ENCODE data around the gene FBXO31. TPM values are rescaled to one million over a fixed set of nuclear protein-coding genes. Genes with fewer than 3 reads are reported as not detected.

Gene FBXO31
- total RNA-seq, 2 donors from 2014 or later: 18.6 to 22.1 TPM

DNA sequence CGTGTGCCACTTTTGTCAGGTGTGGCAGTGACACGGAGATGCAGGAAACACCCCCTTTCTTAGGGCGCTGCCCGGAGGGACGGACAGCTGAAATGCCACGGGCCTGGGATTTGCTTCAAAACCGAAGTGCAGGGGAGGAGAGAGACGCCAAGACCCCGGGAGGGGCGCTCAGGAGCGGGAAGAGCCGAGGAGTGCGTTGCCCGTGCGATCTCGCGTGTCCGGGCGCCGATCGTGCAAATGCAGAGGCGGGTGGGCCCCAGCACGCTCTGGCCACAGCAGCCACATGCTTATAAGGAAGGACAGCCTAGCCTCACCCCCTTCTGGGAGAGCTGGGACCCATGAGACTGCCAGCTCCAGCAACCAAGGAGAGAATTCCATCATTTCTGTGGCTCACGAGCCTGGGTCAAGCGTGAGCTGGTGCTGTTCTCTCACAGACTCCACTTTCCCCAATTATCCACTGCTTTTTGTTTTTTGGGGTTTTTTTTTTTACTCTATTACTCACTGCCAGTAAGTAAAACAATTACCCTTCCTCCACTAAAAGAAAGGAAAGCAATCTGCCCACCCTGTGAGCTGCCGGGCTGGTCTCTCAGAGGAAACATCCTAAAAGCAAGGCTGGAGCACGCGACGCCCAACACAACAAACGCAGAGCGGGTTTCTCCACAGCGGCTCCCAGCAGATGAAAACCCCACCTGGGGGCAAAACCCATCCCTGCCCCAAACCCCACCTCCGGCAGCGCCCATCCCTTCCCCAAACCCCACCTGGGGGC, 39.2 kb downstream of the FBXO31 start:
- H3K27ac ChIP-seq (ENCODE audit: low read depth, low read length): no peak overlapping the region
- H3K4me1 Mint-ChIP-seq: peaks cover 7% of the 10 kb centered on the region

DNA sequence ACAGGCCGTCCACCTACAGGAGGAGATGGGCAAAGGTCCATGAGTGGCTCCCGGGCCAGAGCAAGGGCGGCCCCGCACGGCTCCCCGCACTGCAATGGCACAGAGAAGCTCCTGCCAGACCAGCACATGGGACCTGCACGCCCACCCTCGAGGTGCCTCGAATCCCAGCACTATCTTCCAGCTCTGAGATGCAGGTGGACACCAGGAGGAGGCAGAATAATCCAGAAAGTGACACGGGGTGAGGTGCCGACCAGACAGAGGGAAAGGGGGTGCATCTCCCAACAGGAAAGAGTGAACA, 39.9 kb downstream of the FBXO31 start:
- Histone ChIP-seq H3K4me3 (ENCODE audit: low read length) (no peak overlapping the region), H3K27me3 (ENCODE audit: control insufficient read depth, insufficient read depth, low read length, poor library complexity, severe bottlenecking) (no peaks in the 10 kb centered on the region), H3K36me3 (ENCODE audit: control insufficient read depth, insufficient read depth, low read length) (peaks cover 19% of the 10 kb centered on the region), H3K9ac (ENCODE audit: extremely low read depth, low read length, poor library complexity, severe bottlenecking) (no peak overlapping the region), H3K27ac (ENCODE audit: low read depth, low read length) (peak overlapping the region; percentile 24), H3K4me1 (ENCODE audit: control insufficient read depth, insufficient read depth, low read length) (no peaks in the 10 kb centered on the region), H3K9me3 (ENCODE audit: control insufficient read depth, low read length) (no peaks in the 10 kb centered on the region)
- Mint-ChIP-seq H3K4me1 (peaks cover 7% of the 10 kb centered on the region), H3K36me3 (ENCODE audit: low read depth) (peaks cover 38% of the 10 kb centered on the region), H3K27ac (no peak overlapping the region), H3K27me3 (ENCODE audit: insufficient read depth) (no peaks in the 10 kb centered on the region), H3K4me3 (no peak overlapping the region), H3K9me3 (no peaks in the 10 kb centered on the region)
- WGBS, 2 experiments (ENCODE audit: insufficient coverage in 1 of 2, insufficient read length in 1 of 2): 90 to 93% methylated on average over 9 to 11 of the region's 11 CpGs
- DNase-seq: no peak
- TF ChIP-seq, protein P1, sequence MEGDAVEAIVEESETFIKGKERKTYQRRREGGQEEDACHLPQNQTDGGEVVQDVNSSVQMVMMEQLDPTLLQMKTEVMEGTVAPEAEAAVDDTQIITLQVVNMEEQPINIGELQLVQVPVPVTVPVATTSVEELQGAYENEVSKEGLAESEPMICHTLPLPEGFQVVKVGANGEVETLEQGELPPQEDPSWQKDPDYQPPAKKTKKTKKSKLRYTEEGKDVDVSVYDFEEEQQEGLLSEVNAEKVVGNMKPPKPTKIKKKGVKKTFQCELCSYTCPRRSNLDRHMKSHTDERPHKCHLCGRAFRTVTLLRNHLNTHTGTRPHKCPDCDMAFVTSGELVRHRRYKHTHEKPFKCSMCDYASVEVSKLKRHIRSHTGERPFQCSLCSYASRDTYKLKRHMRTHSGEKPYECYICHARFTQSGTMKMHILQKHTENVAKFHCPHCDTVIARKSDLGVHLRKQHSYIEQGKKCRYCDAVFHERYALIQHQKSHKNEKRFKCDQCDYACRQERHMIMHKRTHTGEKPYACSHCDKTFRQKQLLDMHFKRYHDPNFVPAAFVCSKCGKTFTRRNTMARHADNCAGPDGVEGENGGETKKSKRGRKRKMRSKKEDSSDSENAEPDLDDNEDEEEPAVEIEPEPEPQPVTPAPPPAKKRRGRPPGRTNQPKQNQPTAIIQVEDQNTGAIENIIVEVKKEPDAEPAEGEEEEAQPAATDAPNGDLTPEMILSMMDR (conservative IDR thresholded peaks at IDR 0.05): no peak

More for the DNA sequence above, 39.2 kb downstream of the FBXO31 start:
- DNase-seq: no peak
- TF ChIP-seq, protein P1 (conservative IDR thresholded peaks at IDR 0.05): no peak
- Histone ChIP-seq H3K36me3 (ENCODE audit: control insufficient read depth, insufficient read depth, low read length) (peaks cover 19% of the 10 kb centered on the region), H3K27me3 (ENCODE audit: control insufficient read depth, insufficient read depth, low read length, poor library complexity, severe bottlenecking) (no peaks in the 10 kb centered on the region), H3K4me1 (ENCODE audit: control insufficient read depth, insufficient read depth, low read length) (no peaks in the 10 kb centered on the region), H3K4me3 (ENCODE audit: low read length) (no peak overlapping the region), H3K9ac (ENCODE audit: extremely low read depth, low read length, poor library complexity, severe bottlenecking) (no peak overlapping the region), H3K9me3 (ENCODE audit: control insufficient read depth, low read length) (no peaks in the 10 kb centered on the region)
- Mint-ChIP-seq H3K27me3 (ENCODE audit: insufficient read depth) (no peaks in the 10 kb centered on the region), H3K27ac (no peak overlapping the region), H3K4me3 (no peak overlapping the region), H3K9me3 (no peaks in the 10 kb centered on the region), H3K36me3 (ENCODE audit: low read depth) (peaks cover 37% of the 10 kb centered on the region)
- 92 to 93% methylated on average over 18 to 34 of the region's 34 CpGs for WGBS, 2 experiments (ENCODE audit: insufficient coverage in 1 of 2, insufficient read length in 1 of 2)

DNA sequence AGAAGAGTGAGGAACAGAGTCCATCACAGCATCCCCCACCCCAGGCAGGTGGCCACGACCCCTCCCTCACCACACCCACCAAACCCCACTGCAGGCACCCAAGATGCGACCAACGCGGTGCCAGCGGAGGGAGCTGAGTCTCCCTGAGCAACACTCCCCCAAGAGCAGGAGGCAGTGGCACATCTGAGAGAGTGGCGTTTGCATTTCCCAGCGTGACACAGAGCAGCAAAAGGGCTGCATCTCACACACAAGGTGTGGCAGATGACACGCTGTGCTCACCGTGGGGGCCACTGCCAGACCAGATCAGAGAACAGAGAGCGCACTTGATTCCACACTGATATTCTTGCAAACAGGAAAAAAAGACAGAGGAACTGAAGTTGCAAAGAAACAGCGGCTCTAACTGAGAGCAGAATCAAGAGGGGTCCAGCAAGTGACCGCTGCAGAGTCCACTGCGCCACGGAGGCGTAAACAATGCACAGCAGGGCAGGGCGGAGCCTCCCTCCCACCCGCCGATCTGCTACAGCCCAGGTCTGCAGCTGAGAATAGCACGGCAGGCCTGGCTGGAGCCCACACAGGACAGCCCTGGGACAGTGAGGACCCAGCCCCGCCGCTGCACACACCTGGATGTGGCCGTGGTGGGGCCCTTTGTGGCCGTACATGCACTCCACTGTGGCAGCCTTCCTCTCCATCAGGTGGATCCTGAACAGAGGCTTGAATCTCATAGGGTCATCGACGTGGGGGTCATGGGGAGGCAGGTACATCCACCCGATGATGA, 40.4 kb downstream of the FBXO31 start:
- no peaks in the 10 kb centered on the region for H3K9me3 Mint-ChIP-seq
- WGBS, 2 experiments (ENCODE audit: insufficient coverage in 1 of 2, insufficient read length in 1 of 2): 86% methylated on average over 17 to 26 of the region's 26 CpGs
- H3K4me1 ChIP-seq (ENCODE audit: control insufficient read depth, insufficient read depth, low read length): no peaks in the 10 kb centered on the region
- H3K27me3 ChIP-seq (ENCODE audit: control insufficient read depth, insufficient read depth, low read length, poor library complexity, severe bottlenecking): no peaks in the 10 kb centered on the region
- no peak overlapping the region for H3K9ac ChIP-seq (ENCODE audit: extremely low read depth, low read length, poor library complexity, severe bottlenecking)
- DNase-seq: no peak
- no peak overlapping the region for H3K4me3 Mint-ChIP-seq
- no peak overlapping the region for H3K27ac Mint-ChIP-seq
- H3K27me3 Mint-ChIP-seq (ENCODE audit: insufficient read depth): no peaks in the 10 kb centered on the region
- H3K36me3 Mint-ChIP-seq (ENCODE audit: low read depth): peaks cover 39% of the 10 kb centered on the region
- H3K4me3 ChIP-seq (ENCODE audit: low read length): no peak overlapping the region
- H3K4me1 Mint-ChIP-seq: peaks cover 7% of the 10 kb centered on the region
- H3K36me3 ChIP-seq (ENCODE audit: control insufficient read depth, insufficient read depth, low read length): peaks cover 19% of the 10 kb centered on the region
- peak overlapping the region; percentile 24 for H3K27ac ChIP-seq (ENCODE audit: low read depth, low read length)
- TF ChIP-seq, protein P1 (conservative IDR thresholded peaks at IDR 0.05): no peak
- no peaks in the 10 kb centered on the region for H3K9me3 ChIP-seq (ENCODE audit: control insufficient read depth, low read length)

Measured in endodermal cell (in vitro differentiated cells).